ENCODE measurements around the gene SNX25. TPM values are rescaled to one million over a fixed set of nuclear protein-coding genes. Genes with fewer than 3 reads are reported as not detected.
"Not testable (repeated sequence)": the region's sequence is repeated elsewhere in the genome, so short reads cannot be mapped to it uniquely, and the experiment has no call there.

Gene SNX25
- total RNA-seq, 1 experiment from 2014 or later: 23.0 TPM

DNA sequence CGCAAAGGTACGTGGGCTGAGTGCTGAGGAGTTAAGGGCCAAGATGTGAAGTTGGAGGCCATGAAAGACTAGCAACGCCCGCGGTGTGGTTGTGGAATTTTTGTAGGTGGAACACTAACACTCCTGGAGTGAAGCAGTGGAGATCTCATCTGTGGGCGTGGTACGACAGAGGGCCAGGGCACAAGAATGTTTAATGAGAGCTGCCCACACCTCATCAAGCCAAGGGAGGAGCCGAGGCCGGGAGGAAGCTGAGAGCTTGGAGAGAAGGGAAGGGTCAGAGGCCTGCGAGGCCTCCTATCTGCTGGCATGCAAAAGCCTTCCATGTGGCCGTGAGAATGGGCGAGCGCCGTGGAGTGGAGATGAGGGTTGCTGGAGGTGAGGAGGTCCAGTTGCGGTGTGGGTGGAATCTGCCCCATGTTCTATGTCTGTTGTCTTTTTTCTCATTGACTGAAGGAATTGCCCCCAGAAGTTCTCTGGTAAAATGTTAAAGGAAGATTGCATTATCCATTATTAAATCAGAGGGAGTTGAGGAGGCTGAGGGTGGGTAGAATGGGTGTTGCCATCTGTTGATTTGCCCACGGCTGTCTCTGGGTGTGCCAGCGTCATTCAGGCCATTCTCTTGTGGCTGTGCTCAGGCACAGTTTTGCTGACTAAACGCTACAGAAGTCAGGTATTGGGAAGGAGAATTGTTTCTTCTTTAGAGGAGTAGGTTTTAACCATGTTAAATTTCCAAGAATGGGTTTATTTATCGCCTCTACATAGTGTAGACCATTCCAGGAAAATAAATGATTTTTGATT is 19.8 kb downstream of the SNX25 start:
- DNase-seq (ENCODE audit: low read depth in 1 of 2, low spot score in 2 of 2): no peak
- H3K4me3 ChIP-seq: no peak overlapping the region
- no peaks in the 10 kb centered on the region for H3K4me1 ChIP-seq (replicated peaks)
- no peaks in the 10 kb centered on the region for H3K9me3 ChIP-seq (replicated peaks)
- H3K27me3 ChIP-seq (replicated peaks): no peaks in the 10 kb centered on the region
- H3K36me3 ChIP-seq: no peaks in the 10 kb centered on the region
- no peak overlapping the region for H3K27ac ChIP-seq

GRCh38 chr4:185232370-185232769 is 23.0 kb downstream of the SNX25 start:
- DNase-seq (ENCODE audit: low read depth in 1 of 2, low spot score in 2 of 2): no peak
- peaks cover 10% of the 10 kb centered on the region for H3K4me1 ChIP-seq (replicated peaks)
- peaks cover 3% of the 10 kb centered on the region; the same call in 1 of the 2 replicates for H3K36me3 ChIP-seq
- H3K9me3 ChIP-seq (replicated peaks): no peaks in the 10 kb centered on the region
- no peaks in the 10 kb centered on the region for H3K27me3 ChIP-seq (replicated peaks)
- H3K27ac ChIP-seq: no peak overlapping the region
- H3K4me3 ChIP-seq: no peak overlapping the region

DNA sequence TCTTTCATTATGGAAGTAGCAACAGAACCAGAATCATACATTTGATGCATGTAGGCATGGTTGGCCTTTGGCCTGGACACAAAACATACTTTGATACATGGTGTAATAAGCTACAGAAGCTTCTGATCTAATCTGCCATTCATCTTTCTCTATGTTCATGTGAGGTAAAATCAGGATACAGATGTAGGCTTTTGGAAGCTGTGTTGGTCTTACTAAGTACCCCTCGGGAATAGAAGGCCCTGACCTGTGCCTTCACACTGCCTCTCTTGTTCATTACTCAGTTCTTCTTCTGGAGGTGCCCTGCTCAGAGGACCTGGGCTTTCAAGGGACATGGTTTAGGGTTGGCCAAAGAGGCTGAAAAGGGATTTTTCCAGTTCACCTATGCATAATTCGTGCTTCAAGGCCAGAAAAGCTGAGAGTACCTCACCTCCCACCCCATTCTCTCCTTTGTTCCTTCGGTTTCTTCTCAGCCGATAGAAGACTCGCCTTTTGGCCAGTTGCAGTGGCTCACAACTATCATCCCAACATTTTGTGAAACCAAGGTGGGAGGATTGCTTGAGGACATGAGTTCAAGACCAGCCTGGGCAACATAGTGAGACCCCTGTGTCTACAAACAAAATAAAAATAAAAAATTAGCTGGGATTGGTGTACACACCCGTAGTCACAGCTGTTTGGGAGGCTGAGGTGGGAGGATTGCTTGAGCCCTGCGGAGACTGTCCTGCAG is 25.9 kb downstream of the SNX25 start:
- Histone ChIP-seq H3K4me3 (no peak overlapping the region), H3K27me3 (replicated peaks) (no peaks in the 10 kb centered on the region), H3K4me1 (replicated peaks) (peaks cover 10% of the 10 kb centered on the region), H3K27ac (no peak overlapping the region), H3K36me3 (peaks cover 3% of the 10 kb centered on the region; the same call in 1 of the 2 replicates), H3K9me3 (replicated peaks) (no peaks in the 10 kb centered on the region)
- no peak for DNase-seq (ENCODE audit: low read depth in 1 of 2, low spot score in 2 of 2)

DNA sequence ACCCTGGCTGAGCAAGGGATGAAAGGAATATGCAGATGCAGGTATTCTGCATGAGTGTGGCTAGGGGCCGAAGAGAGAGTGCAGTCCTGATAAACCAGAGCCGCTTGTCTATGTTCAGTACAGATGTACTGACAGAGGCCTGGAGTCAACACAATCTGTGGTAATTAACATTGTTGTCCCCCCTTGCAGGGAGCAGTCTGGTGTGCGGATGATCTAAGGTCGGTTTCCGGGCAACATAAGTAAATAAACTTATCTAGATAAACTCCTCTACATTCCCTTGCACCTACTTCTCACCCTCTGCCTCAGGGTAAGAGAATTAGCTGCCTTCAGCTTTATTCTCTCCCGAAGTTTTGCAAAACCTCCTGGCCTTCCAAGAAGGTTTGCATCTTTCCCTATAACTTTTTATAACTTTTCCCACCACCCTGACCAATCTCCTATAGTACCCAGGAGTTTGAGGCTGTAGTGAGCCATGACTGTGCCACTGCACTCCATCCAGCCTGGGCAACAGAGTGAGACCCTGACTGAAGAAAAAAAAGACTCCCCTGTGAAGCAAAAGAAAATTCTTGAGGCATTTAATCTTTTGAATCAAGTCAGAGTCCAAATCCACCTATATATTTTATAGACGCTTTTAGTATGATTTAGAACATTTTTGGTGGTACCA is 26.6 kb downstream of the SNX25 start:
- H3K27me3 ChIP-seq (replicated peaks): no peaks in the 10 kb centered on the region
- no peak overlapping the region for H3K4me3 ChIP-seq
- peaks cover 10% of the 10 kb centered on the region for H3K4me1 ChIP-seq (replicated peaks)
- H3K27ac ChIP-seq: no peak overlapping the region
- H3K36me3 ChIP-seq: peaks cover 3% of the 10 kb centered on the region; the same call in 1 of the 2 replicates
- peak in 1 of 2 experiments; percentile 33 for DNase-seq (ENCODE audit: low read depth in 1 of 2, low spot score in 2 of 2)
- H3K9me3 ChIP-seq (replicated peaks): no peaks in the 10 kb centered on the region

- Histone ChIP-seq H3K27ac (no peak overlapping the region), H3K4me3 (no peak overlapping the region), H3K36me3 (peaks cover 3% of the 10 kb centered on the region; the same call in 1 of the 2 replicates), H3K9me3 (replicated peaks) (no peaks in the 10 kb centered on the region), H3K27me3 (replicated peaks) (no peaks in the 10 kb centered on the region), H3K4me1 (replicated peaks) (peaks cover 15% of the 10 kb centered on the region)
- no peak for DNase-seq (ENCODE audit: low read depth in 1 of 2, low spot score in 2 of 2)
Measured at GRCh38 chr4:185237175-185237574, 27.8 kb downstream of the SNX25 start.

- Histone ChIP-seq H3K27me3 (replicated peaks) (no peaks in the 10 kb centered on the region), H3K9me3 (replicated peaks) (no peaks in the 10 kb centered on the region), H3K36me3 (peaks cover 3% of the 10 kb centered on the region; the same call in 1 of the 2 replicates), H3K4me1 (replicated peaks) (peaks cover 15% of the 10 kb centered on the region), H3K4me3 (no peak overlapping the region), H3K27ac (no peak overlapping the region)
- no peak for DNase-seq (ENCODE audit: low read depth in 1 of 2, low spot score in 2 of 2)
Measured at GRCh38 chr4:185238215-185238681, 28.9 kb downstream of the SNX25 start.

DNA sequence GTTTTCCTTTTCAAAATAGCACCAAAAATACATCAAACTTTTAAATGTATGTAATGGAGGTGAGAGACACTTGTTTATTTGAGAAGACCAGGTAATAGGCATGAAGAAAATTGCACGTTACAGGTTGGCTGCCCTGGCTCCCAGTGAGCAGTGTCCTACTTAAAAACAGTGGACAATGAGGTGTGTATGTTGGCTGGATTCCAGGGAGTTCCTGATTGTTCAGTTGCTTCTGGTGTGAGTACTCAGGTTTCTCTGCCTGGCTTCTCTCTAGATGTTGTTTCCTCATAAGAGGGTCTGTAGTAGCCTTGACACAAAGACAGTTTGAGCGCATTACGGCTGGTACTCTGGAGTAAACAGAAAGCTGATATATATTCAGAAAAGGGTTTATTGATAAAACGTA is 29.4 kb downstream of the SNX25 start:
- Histone ChIP-seq H3K27ac (no peak overlapping the region), H3K4me1 (replicated peaks) (peaks cover 15% of the 10 kb centered on the region), H3K36me3 (peaks cover 3% of the 10 kb centered on the region; the same call in 1 of the 2 replicates), H3K27me3 (replicated peaks) (no peaks in the 10 kb centered on the region), H3K9me3 (replicated peaks) (no peaks in the 10 kb centered on the region), H3K4me3 (no peak overlapping the region)
- DNase-seq (ENCODE audit: low read depth in 1 of 2, low spot score in 2 of 2): no peak

DNA sequence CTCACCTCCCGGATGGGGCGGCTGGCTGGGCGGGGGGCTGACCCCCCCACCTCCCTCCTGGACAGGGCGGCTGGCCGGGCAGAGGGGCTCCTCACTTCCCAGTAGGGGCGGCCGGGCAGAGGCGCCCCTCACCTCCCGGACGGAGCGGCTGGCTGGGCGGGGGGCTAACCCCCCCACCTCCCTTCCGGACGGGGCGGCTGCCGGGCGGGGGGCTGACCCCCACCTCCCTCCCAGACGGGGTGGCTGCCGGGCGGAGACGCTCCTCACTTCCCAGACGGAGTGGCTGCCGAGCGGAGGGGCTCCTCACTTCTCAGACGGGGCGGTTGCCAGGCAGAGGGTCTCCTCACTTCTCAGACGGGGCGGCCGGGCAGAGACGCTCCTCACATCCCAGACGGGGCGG is 31.1 kb downstream of the SNX25 start:
- H3K9me3 ChIP-seq (replicated peaks); DNase-seq (ENCODE audit: low read depth in 1 of 2, low spot score in 2 of 2); H3K36me3 ChIP-seq; H3K27ac ChIP-seq; H3K4me3 ChIP-seq; H3K27me3 ChIP-seq (replicated peaks): not testable (repeated sequence)
- peaks cover 13% of the 10 kb centered on the region for H3K4me1 ChIP-seq (replicated peaks)

DNA sequence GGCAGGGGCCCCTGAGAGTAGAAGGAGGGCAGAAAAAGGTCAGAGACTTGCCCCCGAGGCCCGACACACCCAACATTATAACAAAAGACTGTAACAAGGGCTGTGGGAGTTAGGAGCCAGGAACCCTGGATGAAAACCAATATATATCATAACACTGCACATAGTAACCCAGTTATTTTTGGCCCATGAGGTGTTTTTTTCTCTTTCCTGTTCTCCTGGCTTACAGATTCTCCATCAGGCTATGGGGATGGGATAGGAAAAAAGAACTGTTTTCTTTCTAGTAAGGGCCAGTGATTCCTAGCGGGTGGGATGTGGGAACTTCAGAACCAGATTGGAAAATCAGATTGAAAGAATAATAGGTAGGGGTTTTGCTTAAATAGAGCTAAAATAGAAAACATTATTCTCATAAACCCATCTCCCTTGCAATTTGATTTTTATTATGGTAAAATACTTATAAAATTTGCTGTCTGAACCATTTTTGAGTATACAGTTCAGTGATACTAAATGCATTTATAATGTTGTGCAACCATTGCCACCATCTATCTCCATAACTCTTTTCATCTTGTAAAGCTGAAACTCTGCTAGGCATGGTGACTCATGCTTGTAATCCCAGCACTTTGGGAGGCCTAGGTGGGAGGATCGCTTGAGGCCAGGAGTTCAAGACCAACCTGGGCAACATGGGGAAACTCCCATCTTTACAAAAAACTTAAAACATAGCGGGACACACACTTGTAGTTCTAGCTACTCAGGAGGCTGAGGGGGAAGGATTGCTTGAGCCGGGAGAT is 33.5 kb downstream of the SNX25 start:
- DNase-seq (ENCODE audit: low read depth in 1 of 2, low spot score in 2 of 2): no peak
- no peak overlapping the region for H3K4me3 ChIP-seq
- no peak overlapping the region for H3K27ac ChIP-seq
- H3K36me3 ChIP-seq: no peaks in the 10 kb centered on the region
- H3K4me1 ChIP-seq (replicated peaks): peaks cover 18% of the 10 kb centered on the region; the same call in 1 of the 2 replicates
- no peaks in the 10 kb centered on the region for H3K27me3 ChIP-seq (replicated peaks)
- H3K9me3 ChIP-seq (replicated peaks): no peaks in the 10 kb centered on the region

DNA sequence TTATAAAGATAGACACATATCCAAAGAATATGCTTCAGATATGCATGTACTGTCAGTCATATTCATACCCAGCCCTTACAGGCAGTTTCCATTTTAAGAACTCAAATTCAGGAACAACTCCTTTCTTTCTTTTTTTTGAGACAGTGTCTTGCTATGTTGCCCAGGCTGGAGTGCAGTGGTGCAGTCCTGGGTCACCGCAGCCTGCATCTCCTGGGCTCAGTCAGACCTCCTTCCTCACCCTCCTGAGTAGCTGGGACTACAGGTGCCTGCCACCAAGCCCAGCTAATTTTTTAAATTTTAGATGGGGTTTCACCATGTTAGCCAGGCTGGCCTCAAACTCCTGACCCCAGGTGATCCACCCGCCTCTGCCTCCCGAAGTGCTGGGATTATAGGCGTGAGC is 34.5 kb downstream of the SNX25 start:
- no peaks in the 10 kb centered on the region for H3K27me3 ChIP-seq (replicated peaks)
- H3K36me3 ChIP-seq: no peaks in the 10 kb centered on the region
- H3K4me3 ChIP-seq: no peak overlapping the region
- H3K27ac ChIP-seq: no peak overlapping the region
- no peak for DNase-seq (ENCODE audit: low read depth in 1 of 2, low spot score in 2 of 2)
- no peaks in the 10 kb centered on the region for H3K9me3 ChIP-seq (replicated peaks)
- peaks cover 18% of the 10 kb centered on the region; the same call in 1 of the 2 replicates for H3K4me1 ChIP-seq (replicated peaks)

DNA sequence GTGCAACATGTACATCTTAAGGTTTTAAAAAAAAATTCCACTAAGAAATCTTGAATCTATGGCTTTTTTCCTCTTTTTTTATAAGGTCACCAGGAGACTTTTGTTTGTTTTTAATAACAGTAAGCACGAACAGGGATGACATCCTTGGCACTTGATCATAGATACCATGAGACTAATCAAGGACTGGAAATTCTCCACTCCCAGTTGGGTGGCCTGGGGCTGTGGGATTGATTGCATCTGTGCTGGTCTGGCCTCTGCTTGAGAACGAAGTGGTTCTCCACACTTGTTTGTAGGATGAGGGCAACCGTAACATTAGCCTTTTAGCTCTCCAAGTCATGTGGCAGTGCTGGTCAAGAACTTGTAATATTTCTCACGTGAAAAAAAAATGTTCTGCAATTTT is 35.4 kb downstream of the SNX25 start:
- Histone ChIP-seq H3K27me3 (replicated peaks) (no peaks in the 10 kb centered on the region), H3K36me3 (no peaks in the 10 kb centered on the region), H3K9me3 (replicated peaks) (no peaks in the 10 kb centered on the region), H3K27ac (no peak overlapping the region), H3K4me3 (no peak overlapping the region), H3K4me1 (replicated peaks) (peaks cover 18% of the 10 kb centered on the region; the same call in 1 of the 2 replicates)
- no peak for DNase-seq (ENCODE audit: low read depth in 1 of 2, low spot score in 2 of 2)

GRCh38 chr4:185246453-185246852 is 37.1 kb downstream of the SNX25 start:
- no peak overlapping the region for H3K4me3 ChIP-seq

GRCh38 chr4:185247151-185247550 is 37.8 kb downstream of the SNX25 start:
- Histone ChIP-seq H3K9me3 (replicated peaks) (no peaks in the 10 kb centered on the region), H3K4me3 (no peak overlapping the region), H3K27me3 (replicated peaks) (no peaks in the 10 kb centered on the region), H3K27ac (no peak overlapping the region), H3K4me1 (replicated peaks) (peaks cover 13% of the 10 kb centered on the region; the same call in 1 of the 2 replicates), H3K36me3 (no peaks in the 10 kb centered on the region)
- DNase-seq (ENCODE audit: low read depth in 1 of 2, low spot score in 2 of 2): no peak

More at GRCh38 chr4:185246453-185246852, 37.1 kb downstream of the SNX25 start:
- H3K4me1 ChIP-seq (replicated peaks): peaks cover 18% of the 10 kb centered on the region; the same call in 1 of the 2 replicates
- DNase-seq (ENCODE audit: low read depth in 1 of 2, low spot score in 2 of 2): no peak
- H3K27me3 ChIP-seq (replicated peaks): no peaks in the 10 kb centered on the region
- H3K27ac ChIP-seq: peak overlapping the region; percentile 9; the same call in 1 of the 2 replicates
- no peaks in the 10 kb centered on the region for H3K9me3 ChIP-seq (replicated peaks)
- H3K36me3 ChIP-seq: no peaks in the 10 kb centered on the region
